HEK293 (cell line): ENCODE results near the gene PLPPR2.
A peak's percentile ranks its signal among the peaks of the same experiment; 100 is the strongest.

ENCODE experiments used
- CTCF ChIA-PET: fragments of 350-600 bp; formaldehyde crosslinking; extraction: SDS; loops from one replicate; lab custom pipeline; 2021; ENCODE audit warnings: antibody characterized with exemption; lab: Yijun Ruan, JAX
- POLR2A ChIA-PET: fragments of 300-600 bp; formaldehyde crosslinking; extraction: SDS; loops from one replicate; lab custom pipeline; 2020; ENCODE audit warnings: antibody characterized with exemption, inconsistent platforms; lab: Yijun Ruan, JAX
- H3K27ac ChIP-seq: fragments of 200-500 bp; sonication (Bioruptor generic); 2 replicates; pipeline ENCODE4 v1.5.1; 2014; ENCODE audit warnings: low read depth, low read length, control low read depth, inconsistent platforms; ENCODE audit errors: extremely low read depth
- H3K36me3 ChIP-seq, 2 experiments: fragments of 200-500 bp in 1 of 2; sonication (Bioruptor generic) in 1 of 2; 1 replicate in 1 of 2; 2 replicates in 1 of 2; pipeline ENCODE4 v1.5.1; 2014 to 2017; ENCODE audit warnings: inconsistent platforms in 2 of 2, low read length in 2 of 2; ENCODE audit not compliant: control insufficient read depth in 2 of 2, insufficient read depth in 1 of 2
- H3K4me1 ChIP-seq: fragments of 200-500 bp; sonication (Bioruptor generic); 2 replicates; pipeline ENCODE4 v1.5.1; 2014; ENCODE audit warnings: mild to moderate bottlenecking, low read length, inconsistent platforms; ENCODE audit not compliant: control insufficient read depth, insufficient read depth
- H3K4me3 ChIP-seq: 2 replicates; pipeline ENCODE4 v1.5.1; 2011; ENCODE audit warnings: low read depth, mild to moderate bottlenecking, control low read depth, low read length, moderate library complexity
- H3K9me3 ChIP-seq: fragments of 200-500 bp; sonication (Bioruptor generic); 2 replicates; pipeline ENCODE4 v1.5.1; 2014; ENCODE audit warnings: low read depth, low read length, inconsistent platforms; ENCODE audit not compliant: control insufficient read depth, insufficient read depth
- GLI2 ChIP-seq: fragments of 450-650 bp; formaldehyde crosslinking; IDR thresholded peaks from 2 replicates; pipeline ENCODE4; 2017; ENCODE audit warnings: missing biosample characterization, missing genetic modification characterization, low read depth, borderline replicate concordance
- SP7 ChIP-seq: fragments of 450-650 bp; formaldehyde crosslinking; IDR thresholded peaks from 2 replicates; pipeline ENCODE4 v1.5.1; 2016; ENCODE audit warnings: missing biosample characterization, missing genetic modification characterization
- WT1 ChIP-seq: fragments of 450-650 bp; formaldehyde crosslinking; IDR thresholded peaks from 2 replicates; pipeline ENCODE4 v1.5.1; 2016; ENCODE audit warnings: missing biosample characterization, missing genetic modification characterization
- YY2 ChIP-seq: fragments of 450-650 bp; formaldehyde crosslinking; IDR thresholded peaks from 2 replicates; pipeline ENCODE4 v1.5.1; 2016; ENCODE audit warnings: missing biosample characterization, missing genetic modification characterization
- ZBTB44 ChIP-seq: fragments of 450-650 bp; IDR thresholded peaks from 2 replicates; pipeline ENCODE4 v1.5.1; 2018; ENCODE audit warnings: missing biosample characterization, mild to moderate bottlenecking, missing genetic modification characterization
- ZFP3 ChIP-seq: fragments of 450-650 bp; formaldehyde crosslinking; IDR thresholded peaks from 2 replicates; pipeline ENCODE4 v1.5.1; 2016; ENCODE audit warnings: low read depth, missing biosample characterization, missing genetic modification characterization
- ZIC2 ChIP-seq: fragments of 450-650 bp; formaldehyde crosslinking; IDR thresholded peaks from 2 replicates; pipeline ENCODE4 v1.5.1; 2016; ENCODE audit warnings: missing biosample characterization, missing genetic modification characterization
- ZNF133 ChIP-seq: fragments of 450-650 bp; formaldehyde crosslinking; IDR thresholded peaks from 2 replicates; pipeline ENCODE4 v1.5.1; 2016; ENCODE audit warnings: missing biosample characterization, missing genetic modification characterization
- ZNF19 ChIP-seq: fragments of 450-650 bp; formaldehyde crosslinking; IDR thresholded peaks from 2 replicates; pipeline ENCODE4; 2016; ENCODE audit warnings: missing biosample characterization, missing genetic modification characterization, low read depth
- ZNF558 ChIP-seq: fragments of 450-650 bp; formaldehyde crosslinking; IDR thresholded peaks from 2 replicates; pipeline ENCODE4 v1.5.1; 2016; ENCODE audit warnings: missing biosample characterization, missing genetic modification characterization
- ZNF596 ChIP-seq: fragments of 450-650 bp; IDR thresholded peaks from 2 replicates; pipeline ENCODE4 v1.5.0; 2018; ENCODE audit warnings: missing biosample characterization, mild to moderate bottlenecking, missing genetic modification characterization, moderate library complexity
- ZNF621 ChIP-seq: fragments of 450-650 bp; formaldehyde crosslinking; IDR thresholded peaks from 2 replicates; pipeline ENCODE4 v1.5.1; 2017; ENCODE audit warnings: missing biosample characterization, missing genetic modification characterization
- ZNF692 ChIP-seq: fragments of 450-650 bp; formaldehyde crosslinking; IDR thresholded peaks from 2 replicates; pipeline ENCODE4 v1.5.1; 2016; ENCODE audit warnings: missing biosample characterization, missing genetic modification characterization
- ZNF704 ChIP-seq: fragments of 450-650 bp; formaldehyde crosslinking; IDR thresholded peaks from 2 replicates; pipeline ENCODE4 v1.5.1; 2016; ENCODE audit warnings: missing biosample characterization, missing genetic modification characterization
- ZNF776 ChIP-seq: fragments of 450-650 bp; formaldehyde crosslinking; IDR thresholded peaks from 2 replicates; pipeline ENCODE4 v1.5.0; 2017; ENCODE audit warnings: missing biosample characterization, missing genetic modification characterization, borderline replicate concordance
- ZNF791 ChIP-seq: fragments of 450-650 bp; formaldehyde crosslinking; IDR thresholded peaks from 2 replicates; pipeline ENCODE4 v1.5.1; 2016; ENCODE audit warnings: missing biosample characterization, missing genetic modification characterization
- ZSCAN16 ChIP-seq: fragments of 450-650 bp; formaldehyde crosslinking; IDR thresholded peaks from 2 replicates; pipeline ENCODE4 v1.5.1; 2016; ENCODE audit warnings: missing biosample characterization, missing genetic modification characterization
- TF ChIP-seq, protein P1 (sequence below): fragments of 450-650 bp; IDR thresholded peaks from 2 replicates; pipeline ENCODE4 v1.5.1; 2018; ENCODE audit warnings: missing biosample characterization, missing genetic modification characterization
- TF ChIP-seq, protein P2 (sequence below): fragments of 450-650 bp; formaldehyde crosslinking; IDR thresholded peaks from 2 replicates; pipeline ENCODE4 v1.5.1; 2016; ENCODE audit warnings: missing biosample characterization, missing genetic modification characterization, low read depth
- TF ChIP-seq, protein P3 (sequence below): fragments of 450-650 bp; formaldehyde crosslinking; IDR thresholded peaks from 2 replicates; pipeline ENCODE4 v1.5.1; 2016; ENCODE audit warnings: missing biosample characterization, missing genetic modification characterization
- TF ChIP-seq, protein P4 (sequence below): fragments of 450-650 bp; formaldehyde crosslinking; IDR thresholded peaks from 2 replicates; pipeline ENCODE4 v1.5.0; 2017; ENCODE audit warnings: missing biosample characterization, missing genetic modification characterization, borderline replicate concordance

Gene PLPPR2

GRCh38 chr19:11380653-11381537, 25.7 kb downstream of the PLPPR2 start (continued):
- TF ChIP-seq SP7 (tag by site-specific recombination), result no peak

DNA sequence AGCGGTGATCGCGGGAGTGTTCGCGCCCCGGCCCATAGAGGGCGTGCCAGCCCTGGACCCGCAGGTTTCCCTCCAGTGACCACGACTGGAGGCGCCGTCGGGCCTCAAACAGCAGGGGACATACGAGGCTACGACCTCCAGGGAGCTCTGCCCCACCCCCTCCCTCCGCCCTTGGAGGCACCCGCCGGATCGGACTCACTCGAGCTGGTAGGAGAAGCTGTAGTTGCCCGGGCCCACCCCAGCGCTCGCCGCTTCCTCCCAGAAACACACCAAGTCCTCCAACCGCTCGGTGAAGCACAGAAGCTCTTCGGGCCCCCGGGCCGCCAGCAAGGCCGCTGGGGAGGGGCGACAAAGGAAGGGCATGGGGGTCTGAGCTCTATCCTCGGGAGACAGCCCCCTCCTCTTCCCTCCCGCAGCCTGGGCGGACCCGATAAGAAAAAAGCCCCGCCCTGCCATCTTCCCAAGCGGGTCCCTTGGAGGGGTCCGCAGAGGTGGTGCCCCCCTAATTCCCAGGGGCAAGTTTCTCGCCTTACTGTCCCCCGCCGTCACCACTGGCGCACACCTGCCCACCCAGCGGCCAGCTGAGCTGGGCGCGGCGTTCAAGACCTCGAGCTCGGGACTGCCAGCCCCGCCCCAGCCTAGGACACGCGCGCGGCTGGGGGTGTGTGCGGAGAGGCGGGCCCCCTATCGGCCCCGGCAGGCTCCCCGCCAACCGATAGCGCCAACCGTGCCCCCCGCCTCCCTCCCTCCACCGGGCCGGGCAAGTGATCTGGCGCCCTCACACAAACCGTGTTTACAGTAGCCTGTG, 27.9 kb downstream of the PLPPR2 start:
- H3K36me3 ChIP-seq, result peaks cover 0 to 12% of the 10 kb centered on the region in 2 experiments; a peak in 2 of 3 replicates
- H3K4me3 ChIP-seq, result peak overlapping the region; percentile 41
- POLR2A ChIA-PET, result interaction anchor here (0.5 to 2.8 kb wide), 13 partner anchors 9 to 99 kb away, joined by 3 to 22 read pairs (median 6); partner anchors contain the start of genes ODAD3, PRKCSH, RGL3 and SWSAP1
- no peaks in the 10 kb centered on the region for H3K9me3 ChIP-seq
- H3K4me1 ChIP-seq, result no peaks in the 10 kb centered on the region; the same call in 1 of the 2 replicates
- CTCF ChIA-PET, result interaction anchor here (0.6 to 5.9 kb wide), 35 partner anchors 8 to 1344 kb away, joined by 3 to 66 read pairs (median 5); partner anchors contain the start of genes ELAVL3, ELOF1, ODAD3 and PRKCSH
- H3K27ac ChIP-seq, result peak overlapping the region; percentile 69; the same call in 1 of the 2 replicates
- TF ChIP-seq GLI2 (tag by site-specific recombination), result no peak; the same call in 1 of the 2 replicates
- TF ChIP-seq ZNF692 (tag by site-specific recombination), result peak; percentile 94
- peak; percentile 82 for TF ChIP-seq ZIC2 (tag by site-specific recombination)
- TF ChIP-seq ZFP3, result no peak
- TF ChIP-seq ZBTB44 (tag by site-specific recombination), result no peak
- no peak for TF ChIP-seq ZSCAN16 (tag by site-specific recombination)
- TF ChIP-seq ZNF776 (tag by site-specific recombination), result no peak
- no peak for TF ChIP-seq ZNF791 (tag by site-specific recombination)
- no peak for TF ChIP-seq ZNF621
- TF ChIP-seq, protein P1, sequence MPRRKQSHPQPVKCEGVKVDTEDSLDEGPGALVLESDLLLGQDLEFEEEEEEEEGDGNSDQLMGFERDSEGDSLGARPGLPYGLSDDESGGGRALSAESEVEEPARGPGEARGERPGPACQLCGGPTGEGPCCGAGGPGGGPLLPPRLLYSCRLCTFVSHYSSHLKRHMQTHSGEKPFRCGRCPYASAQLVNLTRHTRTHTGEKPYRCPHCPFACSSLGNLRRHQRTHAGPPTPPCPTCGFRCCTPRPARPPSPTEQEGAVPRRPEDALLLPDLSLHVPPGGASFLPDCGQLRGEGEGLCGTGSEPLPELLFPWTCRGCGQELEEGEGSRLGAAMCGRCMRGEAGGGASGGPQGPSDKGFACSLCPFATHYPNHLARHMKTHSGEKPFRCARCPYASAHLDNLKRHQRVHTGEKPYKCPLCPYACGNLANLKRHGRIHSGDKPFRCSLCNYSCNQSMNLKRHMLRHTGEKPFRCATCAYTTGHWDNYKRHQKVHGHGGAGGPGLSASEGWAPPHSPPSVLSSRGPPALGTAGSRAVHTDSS, result no peak
- no peak for TF ChIP-seq ZNF596 (tag by site-specific recombination)
- TF ChIP-seq, protein P2, sequence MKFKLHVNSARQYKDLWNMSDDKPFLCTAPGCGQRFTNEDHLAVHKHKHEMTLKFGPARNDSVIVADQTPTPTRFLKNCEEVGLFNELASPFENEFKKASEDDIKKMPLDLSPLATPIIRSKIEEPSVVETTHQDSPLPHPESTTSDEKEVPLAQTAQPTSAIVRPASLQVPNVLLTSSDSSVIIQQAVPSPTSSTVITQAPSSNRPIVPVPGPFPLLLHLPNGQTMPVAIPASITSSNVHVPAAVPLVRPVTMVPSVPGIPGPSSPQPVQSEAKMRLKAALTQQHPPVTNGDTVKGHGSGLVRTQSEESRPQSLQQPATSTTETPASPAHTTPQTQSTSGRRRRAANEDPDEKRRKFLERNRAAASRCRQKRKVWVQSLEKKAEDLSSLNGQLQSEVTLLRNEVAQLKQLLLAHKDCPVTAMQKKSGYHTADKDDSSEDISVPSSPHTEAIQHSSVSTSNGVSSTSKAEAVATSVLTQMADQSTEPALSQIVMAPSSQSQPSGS (tag by site-specific recombination), result no peak
- TF ChIP-seq ZNF704, result no peak
- TF ChIP-seq, protein P3, sequence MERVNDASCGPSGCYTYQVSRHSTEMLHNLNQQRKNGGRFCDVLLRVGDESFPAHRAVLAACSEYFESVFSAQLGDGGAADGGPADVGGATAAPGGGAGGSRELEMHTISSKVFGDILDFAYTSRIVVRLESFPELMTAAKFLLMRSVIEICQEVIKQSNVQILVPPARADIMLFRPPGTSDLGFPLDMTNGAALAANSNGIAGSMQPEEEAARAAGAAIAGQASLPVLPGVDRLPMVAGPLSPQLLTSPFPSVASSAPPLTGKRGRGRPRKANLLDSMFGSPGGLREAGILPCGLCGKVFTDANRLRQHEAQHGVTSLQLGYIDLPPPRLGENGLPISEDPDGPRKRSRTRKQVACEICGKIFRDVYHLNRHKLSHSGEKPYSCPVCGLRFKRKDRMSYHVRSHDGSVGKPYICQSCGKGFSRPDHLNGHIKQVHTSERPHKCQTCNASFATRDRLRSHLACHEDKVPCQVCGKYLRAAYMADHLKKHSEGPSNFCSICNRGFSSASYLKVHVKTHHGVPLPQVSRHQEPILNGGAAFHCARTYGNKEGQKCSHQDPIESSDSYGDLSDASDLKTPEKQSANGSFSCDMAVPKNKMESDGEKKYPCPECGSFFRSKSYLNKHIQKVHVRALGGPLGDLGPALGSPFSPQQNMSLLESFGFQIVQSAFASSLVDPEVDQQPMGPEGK (tag by site-specific recombination), result peak; percentile 67
- no peak for TF ChIP-seq YY2 (tag by site-specific recombination)
- TF ChIP-seq WT1 (tag by site-specific recombination), result no peak; the same call in 1 of the 2 replicates
- TF ChIP-seq ZNF19 (tag by site-specific recombination), result no peak
- TF ChIP-seq ZNF133, result no peak
- TF ChIP-seq ZNF558 (tag by site-specific recombination), result no peak
- TF ChIP-seq, protein P4, sequence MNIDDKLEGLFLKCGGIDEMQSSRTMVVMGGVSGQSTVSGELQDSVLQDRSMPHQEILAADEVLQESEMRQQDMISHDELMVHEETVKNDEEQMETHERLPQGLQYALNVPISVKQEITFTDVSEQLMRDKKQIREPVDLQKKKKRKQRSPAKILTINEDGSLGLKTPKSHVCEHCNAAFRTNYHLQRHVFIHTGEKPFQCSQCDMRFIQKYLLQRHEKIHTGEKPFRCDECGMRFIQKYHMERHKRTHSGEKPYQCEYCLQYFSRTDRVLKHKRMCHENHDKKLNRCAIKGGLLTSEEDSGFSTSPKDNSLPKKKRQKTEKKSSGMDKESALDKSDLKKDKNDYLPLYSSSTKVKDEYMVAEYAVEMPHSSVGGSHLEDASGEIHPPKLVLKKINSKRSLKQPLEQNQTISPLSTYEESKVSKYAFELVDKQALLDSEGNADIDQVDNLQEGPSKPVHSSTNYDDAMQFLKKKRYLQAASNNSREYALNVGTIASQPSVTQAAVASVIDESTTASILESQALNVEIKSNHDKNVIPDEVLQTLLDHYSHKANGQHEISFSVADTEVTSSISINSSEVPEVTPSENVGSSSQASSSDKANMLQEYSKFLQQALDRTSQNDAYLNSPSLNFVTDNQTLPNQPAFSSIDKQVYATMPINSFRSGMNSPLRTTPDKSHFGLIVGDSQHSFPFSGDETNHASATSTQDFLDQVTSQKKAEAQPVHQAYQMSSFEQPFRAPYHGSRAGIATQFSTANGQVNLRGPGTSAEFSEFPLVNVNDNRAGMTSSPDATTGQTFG (tag by site-specific recombination), result no peak
